GM21529 (cell line): ENCODE measurements around the gene ADK.
A peak's percentile ranks its signal among the peaks of the same experiment; 100 is the strongest.
"Not testable (repeated sequence)": the region's sequence is repeated elsewhere in the genome, so short reads cannot be mapped to it uniquely, and the experiment has no call there.

ENCODE experiments used
- ATAC-seq: cut with Tn5 transposase; IDR thresholded peaks from one replicate; pipeline ENCODE4 v1.9.1; 2021; ENCODE audit not compliant: unreplicated experiment

The ADK gene

DNA sequence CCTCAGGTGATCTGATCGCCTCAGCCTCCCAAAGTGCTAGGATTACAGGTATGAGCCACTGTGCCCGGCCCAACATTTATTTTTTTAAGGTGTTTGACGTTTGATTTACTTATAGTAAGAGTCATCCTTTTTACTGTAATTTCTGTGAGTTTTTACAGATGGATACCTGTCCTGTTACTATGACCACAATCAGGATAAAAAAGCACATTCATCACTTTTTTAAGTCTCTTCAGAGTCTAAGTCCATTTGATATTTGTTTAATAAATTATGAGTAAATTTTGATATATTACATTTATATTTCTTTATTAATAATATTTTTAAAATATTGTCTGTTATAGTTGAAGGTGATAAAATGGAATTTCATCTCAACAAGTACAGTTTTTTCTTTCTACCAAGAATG lies 374.9 kb downstream of the ADK start:
- ATAC-seq, result no peak

DNA sequence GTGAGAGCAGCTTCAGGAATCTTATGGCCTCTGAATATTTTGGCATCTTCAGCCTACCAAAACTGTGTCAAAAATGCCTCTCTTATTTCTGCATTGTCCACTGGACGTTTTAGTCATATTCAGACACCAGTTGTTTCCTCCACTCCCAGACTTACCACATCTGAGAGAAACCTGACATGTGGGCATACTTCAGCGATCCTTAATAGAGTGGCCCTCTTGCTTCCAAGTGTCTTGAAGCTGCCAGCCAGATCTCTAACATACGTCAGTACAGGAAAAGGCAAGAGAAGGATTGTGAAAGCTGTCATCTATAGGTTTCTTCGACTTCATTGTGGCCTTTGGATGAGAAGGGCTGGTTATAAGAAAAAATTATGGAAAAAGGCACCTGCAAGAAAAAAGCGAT lies 376.6 kb downstream of the ADK start:
- ATAC-seq, result not testable (repeated sequence)

DNA sequence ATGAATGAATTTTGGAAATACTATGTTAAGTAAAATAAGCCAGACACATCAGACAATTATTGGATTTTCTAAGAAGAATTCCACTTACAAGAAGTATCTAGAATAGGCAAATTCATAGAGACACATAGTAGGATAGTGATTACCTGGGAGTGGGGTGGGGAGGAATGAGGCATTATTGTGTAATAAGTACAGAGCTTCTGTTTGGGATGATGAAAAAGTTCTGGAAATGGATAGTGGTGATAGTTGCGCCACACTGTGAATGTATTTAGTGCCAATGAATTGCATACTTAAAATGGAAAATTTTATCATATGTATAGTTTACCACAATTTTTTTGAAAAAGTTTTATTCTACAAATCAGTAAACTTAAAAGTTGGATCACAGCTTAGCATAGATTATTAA lies 378.2 kb downstream of the ADK start:
- no peak for ATAC-seq

DNA sequence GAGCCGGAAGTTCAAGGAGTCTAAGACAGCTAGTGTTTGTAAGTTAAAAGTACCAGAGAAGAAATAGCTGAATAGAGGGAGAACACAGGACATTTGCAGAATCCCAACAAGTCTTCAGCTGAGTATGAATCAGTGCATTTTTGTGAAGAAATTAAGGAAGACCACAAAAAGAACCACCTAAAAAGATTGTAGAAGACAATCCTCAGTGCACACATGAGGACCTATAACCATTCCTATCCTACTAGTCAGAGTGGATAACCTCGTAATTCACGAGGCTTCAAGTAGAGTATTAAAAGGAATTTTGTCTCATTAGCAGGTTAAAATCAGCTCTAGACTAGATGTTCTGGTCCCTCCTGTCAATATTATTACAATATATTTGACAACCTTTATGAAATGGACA lies 380.0 kb downstream of the ADK start:
- ATAC-seq, result no peak

DNA sequence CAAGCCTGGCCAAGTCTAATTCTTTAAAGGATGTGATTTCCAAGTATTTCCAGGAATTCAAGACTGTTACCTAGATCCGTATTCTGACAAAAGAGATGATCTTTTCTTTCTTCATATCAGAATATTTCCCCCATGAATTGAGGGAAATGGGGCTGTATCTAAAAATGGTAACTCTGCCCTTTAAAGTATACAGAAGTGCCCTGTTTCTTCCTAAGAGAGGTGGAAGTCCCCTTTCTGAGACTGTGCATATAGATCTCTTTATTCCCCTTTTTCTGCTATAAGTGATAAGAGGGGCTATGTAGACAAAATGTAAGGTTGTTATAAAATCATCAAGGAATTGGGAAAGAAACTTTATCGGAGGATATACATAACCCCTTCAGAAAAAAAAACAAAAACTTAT lies 388.3 kb downstream of the ADK start:
- ATAC-seq, result no peak

DNA sequence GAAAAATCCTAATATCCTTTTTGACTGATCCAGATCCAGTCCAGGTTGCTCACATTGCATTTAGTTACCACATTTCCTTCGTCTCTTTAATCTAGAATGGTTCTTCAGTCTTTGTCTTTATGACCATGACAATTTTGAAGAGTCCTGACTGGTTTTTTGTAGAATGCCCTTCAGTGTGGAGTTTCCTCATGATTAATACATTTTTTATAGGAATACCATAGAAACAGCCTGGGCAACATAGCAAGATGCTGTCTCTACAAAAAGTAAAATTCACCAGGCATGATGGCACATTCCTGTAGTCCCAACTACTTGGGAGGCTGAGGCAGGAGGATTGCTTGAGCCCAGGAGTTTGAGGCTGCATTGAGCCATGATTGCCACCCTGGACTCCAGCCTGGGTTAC lies 390.4 kb downstream of the ADK start:
- ATAC-seq, result no peak

DNA sequence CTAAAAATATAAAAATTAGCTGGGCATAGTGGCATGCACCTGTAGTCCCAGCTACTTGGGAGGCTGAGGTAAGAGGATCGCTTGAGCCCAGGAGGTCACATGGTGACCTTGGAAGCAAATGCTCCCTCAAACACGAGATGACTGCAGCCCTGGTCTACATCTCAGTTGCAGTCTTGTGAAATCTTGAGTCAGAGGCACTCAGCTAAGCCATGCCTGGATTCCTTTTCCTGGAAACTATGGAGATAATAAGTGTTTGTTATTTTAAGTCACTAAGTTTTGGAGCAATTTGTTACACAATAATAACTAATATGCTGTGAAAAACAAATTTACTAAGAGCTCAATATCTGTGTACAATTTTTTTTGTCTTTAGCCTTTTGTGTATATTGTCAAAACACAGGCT lies 391.1 kb downstream of the ADK start:
- no peak for ATAC-seq

DNA sequence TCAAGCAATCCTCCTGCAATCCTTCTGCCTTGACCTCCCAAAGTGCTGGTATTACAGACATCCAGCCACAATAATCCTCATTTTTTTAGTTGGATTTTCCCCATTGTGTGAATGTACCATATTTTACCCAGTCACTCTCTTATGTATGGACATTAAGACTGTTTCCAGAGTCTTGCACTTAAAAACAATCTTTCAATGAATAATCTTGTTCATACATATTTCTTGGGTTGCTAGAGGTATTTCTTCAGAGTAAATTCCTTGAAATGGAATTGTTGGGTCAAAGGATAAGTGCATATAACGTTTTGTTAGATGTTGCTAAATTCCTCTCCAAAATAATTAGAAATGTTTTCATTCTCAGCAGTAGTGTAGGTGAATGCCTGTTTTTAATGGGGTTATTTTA lies 392.3 kb downstream of the ADK start:
- ATAC-seq, result no peak

DNA sequence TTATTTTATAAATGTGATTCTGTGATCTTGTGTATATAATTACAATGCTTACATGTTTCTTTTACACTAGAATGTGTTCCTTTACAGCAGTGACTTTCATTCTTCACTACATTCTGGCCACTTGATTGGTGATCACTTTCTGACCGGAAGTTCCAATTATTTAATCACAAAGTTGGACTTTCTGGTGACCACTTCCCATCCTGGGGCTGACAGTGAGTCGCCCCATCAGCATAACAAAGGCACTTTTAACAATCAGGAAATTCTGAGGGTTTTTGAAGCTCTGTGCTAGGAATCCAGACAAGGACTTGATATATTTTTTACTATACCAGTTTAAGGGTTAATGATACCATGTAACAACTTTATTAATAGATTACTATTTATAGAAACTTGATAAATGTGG lies 393.1 kb downstream of the ADK start:
- ATAC-seq, result no peak

DNA sequence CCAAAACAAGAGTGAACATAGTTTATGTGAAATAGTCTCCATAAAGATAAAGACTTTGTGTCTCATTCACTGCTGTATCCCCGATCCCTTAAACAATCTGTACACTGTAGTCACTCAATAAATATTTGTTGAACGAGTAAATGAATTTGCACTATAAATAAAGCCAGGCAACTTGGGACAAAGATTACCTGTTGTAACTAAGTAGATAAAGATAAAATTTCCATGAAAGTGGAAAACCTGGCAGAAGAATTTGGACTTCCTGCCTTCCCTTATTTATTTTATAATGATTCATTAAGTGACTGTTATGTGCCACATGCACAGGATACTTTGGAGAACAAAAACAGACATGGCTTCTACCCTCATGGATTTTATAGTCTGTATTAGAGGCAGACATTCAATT lies 397.7 kb downstream of the ADK start:
- ATAC-seq, result no peak

DNA sequence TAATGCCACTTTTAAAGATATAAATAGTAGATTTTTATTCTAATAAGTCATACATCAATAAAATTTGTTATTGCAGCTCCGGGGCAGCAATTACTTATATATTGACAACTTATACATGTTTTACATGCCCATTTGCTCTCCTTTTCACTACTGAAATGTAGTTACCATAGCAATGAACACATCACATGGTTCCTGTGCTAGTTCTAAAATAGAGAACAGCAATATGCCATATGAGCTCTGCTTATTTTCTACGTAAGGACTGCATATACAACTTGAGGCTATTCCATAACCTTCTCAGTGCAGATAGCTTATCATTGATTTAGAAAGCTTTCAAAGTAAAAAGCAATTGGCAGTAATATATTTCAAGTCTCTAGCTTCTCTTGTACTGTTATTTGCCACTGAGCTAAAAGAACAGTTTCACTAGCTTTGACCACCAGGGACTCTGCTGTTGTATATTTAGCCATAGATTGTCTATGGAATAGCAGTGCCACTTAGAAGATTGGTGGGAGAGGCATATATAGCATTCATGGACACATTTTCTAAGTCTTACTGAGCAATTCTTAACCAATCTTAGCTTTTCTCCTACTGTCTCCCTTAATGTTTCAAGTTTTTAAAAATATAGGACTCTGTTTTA lies 405.2 kb downstream of the ADK start:
- ATAC-seq, result no peak

DNA sequence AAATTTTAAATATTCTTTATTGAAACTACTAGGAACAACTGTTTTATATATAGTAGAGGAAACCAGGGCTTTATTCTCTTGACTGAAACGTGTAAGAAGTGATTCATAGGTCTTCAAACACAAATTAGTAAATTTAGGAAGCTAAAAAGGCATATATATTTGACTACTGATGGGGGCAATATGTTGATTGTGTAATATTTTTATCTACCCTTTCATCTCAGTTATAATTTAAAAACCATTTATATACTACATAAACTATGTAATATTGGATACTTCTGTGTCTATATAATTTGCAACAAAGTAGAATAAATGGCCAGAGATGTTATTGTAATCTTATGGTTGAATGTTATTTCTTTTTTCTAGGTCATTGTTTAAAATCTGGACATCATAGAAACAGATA lies 406.1 kb downstream of the ADK start:
- no peak for ATAC-seq

DNA sequence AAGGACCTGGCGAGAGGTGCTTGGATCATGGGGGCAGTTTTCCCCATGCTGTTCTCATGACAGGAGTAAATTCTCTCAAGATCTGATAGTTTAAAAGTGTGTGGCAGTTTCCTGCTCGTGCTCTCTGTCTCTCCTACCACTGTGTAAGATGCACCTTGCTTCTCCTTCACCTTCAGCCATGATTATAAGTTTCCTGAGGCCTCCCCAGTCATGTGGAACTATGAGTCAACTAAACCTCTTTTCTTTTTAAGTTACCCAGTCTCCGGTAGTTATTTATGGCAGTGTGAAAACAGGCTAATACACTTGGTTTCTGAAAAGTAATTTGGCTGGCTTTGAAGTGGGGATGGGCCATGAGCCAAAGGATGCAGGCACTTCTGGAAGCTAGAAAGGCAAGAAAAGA lies 407.4 kb downstream of the ADK start:
- ATAC-seq, result no peak

DNA sequence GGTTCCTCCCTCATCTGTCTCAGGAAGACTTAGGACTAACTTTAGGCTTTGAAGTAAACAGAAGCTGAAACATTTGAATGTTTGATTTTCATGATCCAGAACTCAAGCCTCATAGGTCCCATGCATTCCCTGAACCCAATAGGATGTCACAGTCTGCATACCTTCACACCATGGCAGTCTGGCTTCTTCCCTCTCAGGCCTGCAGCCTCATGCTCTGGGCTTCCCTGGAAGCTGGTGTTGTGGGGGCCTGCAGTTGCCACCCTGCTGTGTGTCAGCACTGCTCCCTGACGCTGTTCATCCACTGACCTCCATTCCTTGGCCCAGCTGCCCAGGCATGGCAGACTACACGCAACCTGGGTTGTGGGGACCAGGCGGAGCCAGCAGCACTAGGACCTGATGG lies 407.9 kb downstream of the ADK start:
- ATAC-seq, result no peak

DNA sequence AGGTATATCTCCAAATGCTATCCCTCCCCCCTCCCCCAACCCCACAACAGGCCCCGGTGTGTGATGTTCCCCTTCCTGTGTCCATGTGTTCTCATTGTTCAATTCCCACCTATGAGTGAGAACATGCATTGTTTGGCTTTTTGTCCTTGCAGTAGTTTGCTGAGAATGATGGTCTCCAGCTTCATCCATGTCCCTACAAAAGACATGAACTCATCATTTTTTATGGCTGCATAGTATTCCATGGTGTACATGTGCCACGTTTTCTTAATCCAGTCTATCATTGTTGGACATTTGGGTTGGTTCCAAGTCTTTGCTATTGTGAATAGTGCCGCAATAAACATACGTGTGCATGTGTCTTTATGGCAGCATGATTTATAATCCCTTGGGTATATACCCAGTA lies 417.9 kb downstream of the ADK start:
- not testable (repeated sequence) for ATAC-seq

DNA sequence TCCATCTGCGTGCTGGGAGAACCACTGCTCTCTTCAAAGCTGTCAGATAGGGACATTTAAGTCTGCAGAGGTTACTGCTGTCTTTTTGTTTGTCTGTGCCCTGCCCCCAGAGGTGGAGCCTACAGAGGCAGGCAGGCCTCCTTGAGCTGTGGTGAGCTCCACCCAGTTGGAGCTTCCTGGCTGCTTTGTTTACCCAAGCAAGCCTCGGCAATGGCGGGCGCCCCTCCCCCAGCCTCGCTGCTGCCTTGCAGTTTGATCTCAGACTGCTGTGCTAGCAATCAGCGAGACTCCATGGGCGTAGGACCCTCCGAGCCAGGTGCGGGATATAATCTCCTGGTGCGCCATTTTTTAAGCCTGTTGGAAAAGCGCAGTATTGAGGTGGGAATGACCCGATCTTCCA lies 422.5 kb downstream of the ADK start:
- not testable (repeated sequence) for ATAC-seq

DNA sequence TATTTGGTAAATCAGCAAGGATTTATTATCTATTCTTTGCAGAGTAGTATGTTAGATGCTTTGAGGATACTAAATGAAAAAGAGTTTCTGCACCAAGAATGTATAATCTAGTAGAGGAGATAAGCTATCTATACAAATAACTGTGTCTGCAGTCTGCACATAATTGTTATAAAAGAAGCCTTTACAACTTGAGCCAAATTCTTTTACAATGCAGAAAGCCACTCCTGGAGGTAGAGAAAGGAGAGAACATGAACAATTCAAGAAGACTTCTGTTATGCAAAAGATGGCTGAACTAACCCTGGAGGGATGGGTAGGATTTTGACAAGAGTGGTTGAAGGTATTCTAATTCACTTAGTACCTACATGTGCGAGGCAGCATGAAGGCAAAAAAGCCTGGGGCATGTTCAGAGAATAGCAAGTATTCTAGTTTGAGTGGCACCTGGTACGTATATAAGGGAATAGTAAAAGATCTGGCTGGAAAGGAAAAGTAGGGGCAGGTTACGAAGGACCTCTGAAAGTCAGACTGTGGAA lies 424.2 kb downstream of the ADK start:
- no peak for ATAC-seq

DNA sequence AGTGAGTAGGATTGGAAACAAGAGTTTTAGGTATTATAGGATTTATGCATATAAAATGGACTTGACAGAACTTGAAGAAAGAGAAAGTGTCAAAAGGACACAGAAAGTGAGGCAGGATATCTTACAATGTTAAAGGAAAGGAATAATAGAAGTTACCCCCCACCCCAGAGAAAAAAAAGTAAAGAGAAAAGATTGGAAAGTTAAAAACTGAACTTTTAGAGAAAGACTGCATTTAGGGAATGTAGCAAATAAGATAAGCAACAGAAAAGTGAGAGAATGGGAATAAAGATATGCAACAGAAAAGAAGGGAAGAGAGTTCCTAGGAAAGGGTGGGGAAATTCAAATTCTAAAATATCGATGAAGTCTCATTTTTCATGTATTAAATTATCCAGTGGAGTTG lies 424.9 kb downstream of the ADK start:
- no peak for ATAC-seq

DNA sequence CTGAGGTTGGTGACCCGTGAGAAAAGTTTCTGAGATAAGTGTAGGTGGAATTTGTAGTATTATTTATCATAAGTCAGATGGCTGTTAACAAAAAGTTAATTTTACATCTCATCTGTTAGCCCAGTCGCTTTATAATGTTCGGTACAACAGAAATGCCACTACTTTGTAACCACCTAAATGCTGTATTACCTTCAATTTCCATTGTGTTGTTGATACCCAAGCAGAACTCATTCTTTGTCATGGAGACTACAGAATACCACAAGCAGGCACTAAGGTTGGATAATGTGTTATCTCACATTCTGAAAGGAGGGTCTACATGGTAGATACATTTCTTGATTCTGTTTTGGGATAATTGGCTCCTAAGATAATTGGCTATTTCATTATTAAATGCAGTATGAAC lies 425.6 kb downstream of the ADK start:
- ATAC-seq, result no peak

DNA sequence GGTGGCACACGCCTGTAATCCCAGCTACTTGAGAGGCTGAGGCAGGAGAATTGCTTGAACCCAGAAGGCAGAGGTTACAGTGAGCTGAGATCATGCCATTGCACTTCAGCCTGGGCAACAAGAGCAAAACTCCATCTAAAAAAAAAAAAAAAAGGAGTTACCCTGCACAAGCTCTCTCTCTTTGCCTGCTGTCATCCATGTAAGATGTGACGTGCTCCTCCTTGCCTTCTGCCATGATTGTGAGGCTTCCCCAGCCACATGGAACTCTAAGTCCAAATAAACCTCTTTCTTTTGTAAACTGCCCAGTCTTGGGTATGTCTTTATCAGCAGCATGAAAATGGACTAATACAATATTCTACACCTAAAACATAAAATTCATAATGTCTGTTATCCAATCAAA lies 429.4 kb downstream of the ADK start:
- ATAC-seq, result not testable (repeated sequence)

DNA sequence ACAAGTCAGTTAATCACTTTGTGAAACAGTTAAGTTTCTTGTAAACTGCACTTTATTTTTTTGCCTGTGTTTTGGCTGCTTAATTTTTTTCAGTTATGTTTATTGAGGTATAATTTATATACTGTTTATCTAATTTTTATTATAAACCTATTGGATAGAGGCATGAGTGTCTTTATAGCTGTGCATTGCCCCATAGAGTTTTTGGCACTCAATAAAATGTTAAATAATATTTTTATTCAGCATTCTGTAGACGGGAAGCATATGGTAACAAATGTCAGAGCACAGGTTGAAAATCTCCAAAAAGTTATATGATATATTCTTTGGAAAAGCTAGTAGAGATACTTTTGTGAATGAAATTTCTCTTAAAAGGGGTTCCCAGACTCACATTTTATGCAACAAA lies 431.5 kb downstream of the ADK start:
- no peak for ATAC-seq

DNA sequence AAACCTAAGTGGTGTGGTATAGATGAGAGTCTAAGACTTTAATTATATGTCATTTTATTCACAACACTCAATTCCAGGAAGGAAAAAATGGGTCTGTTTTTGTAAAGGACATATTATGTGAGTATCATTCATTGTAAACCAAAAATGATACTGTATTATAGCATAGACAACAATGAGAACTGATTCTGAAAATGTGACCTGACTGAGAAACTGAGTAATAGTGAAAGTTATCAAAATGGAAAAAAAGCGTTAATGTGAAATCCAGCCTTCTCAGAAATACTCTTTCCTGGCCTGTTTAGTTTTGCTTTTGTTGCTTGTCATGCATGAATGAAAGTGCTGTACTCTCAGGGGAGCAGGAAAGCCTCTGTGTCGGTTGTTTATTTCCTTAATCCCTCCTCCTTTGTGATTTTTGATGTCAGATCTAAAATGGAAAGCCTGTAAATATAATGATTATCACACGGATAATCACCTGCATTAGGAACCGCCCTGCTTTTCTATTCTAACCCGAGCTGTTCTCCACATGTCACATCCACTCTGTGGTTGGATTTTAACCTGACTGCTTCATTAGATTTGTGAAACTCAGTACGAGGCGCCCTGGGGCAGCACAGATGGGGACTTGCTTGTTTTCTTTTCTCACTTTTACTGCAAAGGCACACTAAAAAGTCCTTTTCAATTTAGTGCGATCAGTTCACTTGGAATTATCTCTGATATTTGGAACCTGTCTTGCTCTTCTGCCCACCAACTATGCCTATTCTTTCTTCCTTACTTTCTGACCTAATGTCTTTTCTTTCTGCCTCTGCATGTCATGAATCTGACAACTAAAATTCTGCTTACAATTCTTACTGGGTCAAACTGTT lies 434.4 kb downstream of the ADK start:
- ATAC-seq, result peak; percentile 70
